ENCODE measurements around the gene SRGAP3.

The SRGAP3 gene

DNA sequence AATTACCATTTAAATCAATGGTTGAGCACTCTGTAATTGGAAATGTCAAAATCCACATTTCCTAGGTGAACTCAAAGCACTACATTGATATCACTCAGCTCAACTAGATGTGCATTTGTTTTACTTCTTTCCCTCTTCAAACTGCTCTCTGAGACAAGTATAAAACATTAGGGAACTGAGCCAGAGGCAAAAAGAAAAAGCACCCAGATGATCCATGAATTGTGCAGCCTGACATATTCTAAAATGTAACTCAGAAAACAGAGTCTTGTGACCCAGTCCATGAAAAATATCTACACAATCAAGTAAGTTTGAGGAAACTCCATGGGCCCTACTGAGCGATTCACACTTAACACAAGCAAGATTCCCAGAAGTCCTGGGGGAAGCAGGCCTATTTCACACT is 9.8 kb downstream of the SRGAP3 start:
- Histone ChIP-seq H3K4me1 (ENCODE audit: control insufficient read depth, insufficient read depth, low read length, poor library complexity, severe bottlenecking) (no peaks in the 10 kb centered on the region), H3K27ac (ENCODE audit: low read depth, low read length, severe bottlenecking) (no peak overlapping the region), H3K4me3 (ENCODE audit: extremely low read depth, insufficient read depth, low read length, poor library complexity, severe bottlenecking) (no peak overlapping the region), H3K36me3 (ENCODE audit: control insufficient read depth, insufficient read depth, low read length) (no peaks in the 10 kb centered on the region), H3K9me3 (ENCODE audit: control insufficient read depth, low read length) (no peaks in the 10 kb centered on the region)
- 90 to 100% methylated on average over 1 of the region's 1 CpG for WGBS, 2 experiments (ENCODE audit: insufficient coverage in 2 of 2)

- no peak overlapping the region for H3K4me3 ChIP-seq (ENCODE audit: extremely low read depth, insufficient read depth, low read length, poor library complexity, severe bottlenecking)
- WGBS, 2 experiments (ENCODE audit: insufficient coverage in 2 of 2) = 90% methylated on average over 2 to 3 of the region's 4 CpGs
- no peak overlapping the region for H3K27ac ChIP-seq (ENCODE audit: low read depth, low read length, severe bottlenecking)
- H3K36me3 ChIP-seq (ENCODE audit: control insufficient read depth, insufficient read depth, low read length) = no peaks in the 10 kb centered on the region
- H3K9me3 ChIP-seq (ENCODE audit: control insufficient read depth, low read length) = no peaks in the 10 kb centered on the region
- H3K4me1 ChIP-seq (ENCODE audit: control insufficient read depth, insufficient read depth, low read length, poor library complexity, severe bottlenecking) = no peaks in the 10 kb centered on the region
These were observed 10.6 kb downstream of the SRGAP3 start for GRCh38 chr3:9238721-9239295.

DNA sequence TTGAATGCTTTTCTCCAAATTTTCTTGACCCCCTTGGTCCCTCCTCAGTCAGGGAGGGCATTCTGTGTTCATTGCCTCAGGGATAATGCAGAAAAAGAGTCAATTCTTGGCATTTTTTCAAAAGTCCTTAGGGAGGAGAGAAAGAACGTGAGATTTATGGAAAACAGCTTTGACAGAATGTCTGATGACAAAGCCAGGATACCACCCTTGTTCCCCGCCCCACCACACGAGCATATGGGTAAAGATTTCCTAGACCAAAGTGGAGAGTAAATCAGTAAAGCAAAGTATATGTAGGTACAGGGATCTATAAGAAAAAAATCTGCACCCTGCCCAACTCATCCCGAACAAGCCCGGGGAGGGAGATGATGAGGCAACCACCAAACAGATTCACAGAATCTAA is 11.2 kb downstream of the SRGAP3 start:
- Histone ChIP-seq H3K9me3 (ENCODE audit: control insufficient read depth, low read length) (no peaks in the 10 kb centered on the region), H3K27ac (ENCODE audit: low read depth, low read length, severe bottlenecking) (no peak overlapping the region), H3K4me1 (ENCODE audit: control insufficient read depth, insufficient read depth, low read length, poor library complexity, severe bottlenecking) (no peaks in the 10 kb centered on the region), H3K36me3 (ENCODE audit: control insufficient read depth, insufficient read depth, low read length) (no peaks in the 10 kb centered on the region), H3K4me3 (ENCODE audit: extremely low read depth, insufficient read depth, low read length, poor library complexity, severe bottlenecking) (no peak overlapping the region)
- WGBS, 2 experiments (ENCODE audit: insufficient coverage in 2 of 2) = 83 to 97% methylated on average over 1 to 3 of the region's 5 CpGs

- 93 to 97% methylated on average over 4 to 5 of the region's 8 CpGs for WGBS, 2 experiments (ENCODE audit: insufficient coverage in 2 of 2)
- no peaks in the 10 kb centered on the region for H3K4me1 ChIP-seq (ENCODE audit: control insufficient read depth, insufficient read depth, low read length, poor library complexity, severe bottlenecking)
- H3K9me3 ChIP-seq (ENCODE audit: control insufficient read depth, low read length) = no peaks in the 10 kb centered on the region
- no peak overlapping the region for H3K27ac ChIP-seq (ENCODE audit: low read depth, low read length, severe bottlenecking)
- H3K4me3 ChIP-seq (ENCODE audit: extremely low read depth, insufficient read depth, low read length, poor library complexity, severe bottlenecking) = no peak overlapping the region
- no peaks in the 10 kb centered on the region for H3K36me3 ChIP-seq (ENCODE audit: control insufficient read depth, insufficient read depth, low read length)
These were observed 15.4 kb downstream of the SRGAP3 start for GRCh38 chr3:9233814-9234600.

- Histone ChIP-seq H3K36me3 (ENCODE audit: control insufficient read depth, insufficient read depth, low read length) (no peaks in the 10 kb centered on the region), H3K4me3 (ENCODE audit: extremely low read depth, insufficient read depth, low read length, poor library complexity, severe bottlenecking) (no peak overlapping the region), H3K4me1 (ENCODE audit: control insufficient read depth, insufficient read depth, low read length, poor library complexity, severe bottlenecking) (no peaks in the 10 kb centered on the region), H3K9me3 (ENCODE audit: control insufficient read depth, low read length) (no peaks in the 10 kb centered on the region), H3K27ac (ENCODE audit: low read depth, low read length, severe bottlenecking) (no peak overlapping the region)
- 89 to 93% methylated on average over 3 to 4 of the region's 4 CpGs for WGBS, 2 experiments (ENCODE audit: insufficient coverage in 2 of 2)
These were observed 16.3 kb downstream of the SRGAP3 start for GRCh38 chr3:9233101-9233500.

DNA sequence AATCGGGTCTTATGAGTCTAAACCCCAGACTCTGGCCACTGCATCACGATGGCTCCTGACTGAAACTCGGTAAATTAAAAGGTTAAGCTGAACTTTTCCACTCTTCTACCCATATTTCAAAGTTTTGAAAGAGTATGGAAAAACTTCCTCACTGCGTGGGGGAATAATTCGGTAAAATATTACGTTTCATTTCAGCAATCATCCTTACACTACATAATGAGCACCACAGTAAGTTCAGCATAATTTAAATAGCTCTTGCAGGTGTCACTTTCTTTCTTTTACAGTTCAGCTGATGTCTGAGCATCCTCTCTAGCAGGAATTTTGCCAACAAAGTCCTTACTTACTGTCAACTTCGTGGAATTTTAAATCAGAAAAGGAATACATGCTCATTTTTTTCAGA is 17.5 kb downstream of the SRGAP3 start:
- Histone ChIP-seq H3K36me3 (ENCODE audit: control insufficient read depth, insufficient read depth, low read length) (no peaks in the 10 kb centered on the region), H3K9me3 (ENCODE audit: control insufficient read depth, low read length) (no peaks in the 10 kb centered on the region), H3K4me3 (ENCODE audit: extremely low read depth, insufficient read depth, low read length, poor library complexity, severe bottlenecking) (no peak overlapping the region), H3K27ac (ENCODE audit: low read depth, low read length, severe bottlenecking) (no peak overlapping the region), H3K4me1 (ENCODE audit: control insufficient read depth, insufficient read depth, low read length, poor library complexity, severe bottlenecking) (no peaks in the 10 kb centered on the region)
- 93 to 94% methylated on average over 2 to 7 of the region's 7 CpGs for WGBS, 2 experiments (ENCODE audit: insufficient coverage in 2 of 2)

- H3K4me3 ChIP-seq (ENCODE audit: extremely low read depth, insufficient read depth, low read length, poor library complexity, severe bottlenecking) = no peak overlapping the region
- no peaks in the 10 kb centered on the region for H3K9me3 ChIP-seq (ENCODE audit: control insufficient read depth, low read length)
- peak overlapping the region; percentile 10 for H3K27ac ChIP-seq (ENCODE audit: low read depth, low read length, severe bottlenecking)
- H3K36me3 ChIP-seq (ENCODE audit: control insufficient read depth, insufficient read depth, low read length) = no peaks in the 10 kb centered on the region
- H3K4me1 ChIP-seq (ENCODE audit: control insufficient read depth, insufficient read depth, low read length, poor library complexity, severe bottlenecking) = no peaks in the 10 kb centered on the region
- no CpG with 5 or more reads among the region's 4 CpGs for WGBS, 2 experiments (ENCODE audit: insufficient coverage in 2 of 2)
These were observed 18.0 kb downstream of the SRGAP3 start for GRCh38 chr3:9231471-9231870.

- H3K4me3 ChIP-seq (ENCODE audit: extremely low read depth, insufficient read depth, low read length, poor library complexity, severe bottlenecking) = no peak overlapping the region
- no peak overlapping the region for H3K27ac ChIP-seq (ENCODE audit: low read depth, low read length, severe bottlenecking)
- H3K4me1 ChIP-seq (ENCODE audit: control insufficient read depth, insufficient read depth, low read length, poor library complexity, severe bottlenecking) = peaks cover 4% of the 10 kb centered on the region
- 67 to 83% methylated on average over 1 of the region's 6 CpGs for WGBS, 2 experiments (ENCODE audit: insufficient coverage in 2 of 2)
- H3K9me3 ChIP-seq (ENCODE audit: control insufficient read depth, low read length) = no peaks in the 10 kb centered on the region
- H3K36me3 ChIP-seq (ENCODE audit: control insufficient read depth, insufficient read depth, low read length) = no peaks in the 10 kb centered on the region
These were observed 18.4 kb downstream of the SRGAP3 start for GRCh38 chr3:9231006-9231405.

DNA sequence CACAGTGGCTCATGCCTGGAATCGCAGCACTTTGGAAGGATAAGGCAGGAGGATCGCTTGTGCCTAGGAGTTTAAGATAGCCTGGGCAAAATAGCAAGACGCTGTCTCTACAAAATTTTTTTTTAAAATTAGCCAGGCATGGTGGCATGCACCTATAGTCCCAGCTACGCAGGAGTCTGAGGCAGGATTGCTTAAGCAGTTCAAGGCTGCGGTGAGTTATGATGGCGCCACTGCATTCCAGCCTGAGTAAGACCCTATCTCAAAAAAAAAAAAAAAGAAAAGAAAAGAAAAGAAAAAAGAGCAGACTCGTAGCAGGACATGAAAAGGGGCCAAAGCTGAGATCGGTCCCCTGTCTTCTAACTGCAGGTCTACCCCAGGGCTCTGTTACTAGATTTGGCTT is 18.9 kb downstream of the SRGAP3 start:
- no peak overlapping the region for H3K27ac ChIP-seq (ENCODE audit: low read depth, low read length, severe bottlenecking)
- H3K4me1 ChIP-seq (ENCODE audit: control insufficient read depth, insufficient read depth, low read length, poor library complexity, severe bottlenecking) = peaks cover 6% of the 10 kb centered on the region
- no peaks in the 10 kb centered on the region for H3K9me3 ChIP-seq (ENCODE audit: control insufficient read depth, low read length)
- 86% methylated on average over 4 to 5 of the region's 8 CpGs for WGBS, 2 experiments (ENCODE audit: insufficient coverage in 2 of 2)
- no peaks in the 10 kb centered on the region for H3K36me3 ChIP-seq (ENCODE audit: control insufficient read depth, insufficient read depth, low read length)
- H3K4me3 ChIP-seq (ENCODE audit: extremely low read depth, insufficient read depth, low read length, poor library complexity, severe bottlenecking) = no peak overlapping the region

- Histone ChIP-seq H3K4me3 (ENCODE audit: extremely low read depth, insufficient read depth, low read length, poor library complexity, severe bottlenecking) (no peak overlapping the region), H3K4me1 (ENCODE audit: control insufficient read depth, insufficient read depth, low read length, poor library complexity, severe bottlenecking) (peaks cover 6% of the 10 kb centered on the region), H3K27ac (ENCODE audit: low read depth, low read length, severe bottlenecking) (no peak overlapping the region), H3K36me3 (ENCODE audit: control insufficient read depth, insufficient read depth, low read length) (no peaks in the 10 kb centered on the region), H3K9me3 (ENCODE audit: control insufficient read depth, low read length) (no peaks in the 10 kb centered on the region)
- WGBS, 2 experiments (ENCODE audit: insufficient coverage in 2 of 2) = 94% methylated on average over 3 of the region's 7 CpGs; no CpG with 5 or more reads in 1 of the 2 experiments
These were observed 19.6 kb downstream of the SRGAP3 start for GRCh38 chr3:9229879-9230278.

GRCh38 chr3:9229325-9229724 is 20.1 kb downstream of the SRGAP3 start:
- Histone ChIP-seq H3K27ac (ENCODE audit: low read depth, low read length, severe bottlenecking) (no peak overlapping the region), H3K4me3 (ENCODE audit: extremely low read depth, insufficient read depth, low read length, poor library complexity, severe bottlenecking) (no peak overlapping the region), H3K36me3 (ENCODE audit: control insufficient read depth, insufficient read depth, low read length) (no peaks in the 10 kb centered on the region), H3K4me1 (ENCODE audit: control insufficient read depth, insufficient read depth, low read length, poor library complexity, severe bottlenecking) (peaks cover 6% of the 10 kb centered on the region), H3K9me3 (ENCODE audit: control insufficient read depth, low read length) (no peaks in the 10 kb centered on the region)
- 64 to 69% methylated on average over 4 to 6 of the region's 7 CpGs for WGBS, 2 experiments (ENCODE audit: insufficient coverage in 2 of 2)

Data from mesodermal cell (in vitro differentiated cells).